Brain microvascular endothelial cell (primary cell): ENCODE data around the gene MARCHF4.

Experiments used
- DNase-seq: peaks from one replicate; pipeline ENCODE4 v3.0.0-alpha.2; 2020
- H3K27ac ChIP-seq: fragments of 250-450 bp; sonication (Bioruptor Pico); 2 replicates; pipeline ENCODE4 v1.5.1; 2020; ENCODE audit warnings: mild to moderate bottlenecking, moderate library complexity
- H3K27me3 ChIP-seq: fragments of 250-450 bp; sonication (Bioruptor Pico); replicated peaks from 2 replicates; pipeline ENCODE4 v1.5.1; 2020; ENCODE audit warnings: mild to moderate bottlenecking
- H3K36me3 ChIP-seq: fragments of 250-450 bp; sonication (Bioruptor Pico); replicated peaks from 2 replicates; pipeline ENCODE4 v1.5.1; 2020; ENCODE audit warnings: mild to moderate bottlenecking
- H3K4me3 ChIP-seq: 2 replicates; pipeline ENCODE4 v1.5.1; 2011; ENCODE audit warnings: low read depth, mild to moderate bottlenecking, control low read depth, low read length, moderate library complexity
- in situ Hi-C: cut with HindIII; loops from 2 replicates; pipeline ENCODE4 v1.10.0; 2017; ENCODE audit warnings: low sequenced_read_pairs, low pct_ligation_motif_present
- TF ChIP-seq, protein P1 (sequence below): IDR thresholded peaks from 2 replicates; pipeline ENCODE4 v1.5.1; 2011; ENCODE audit warnings: low read depth, mild to moderate bottlenecking, moderate library complexity, low read length, control low read depth, inconsistent platforms; ENCODE audit errors: missing control alignments

The MARCHF4 gene

DNA sequence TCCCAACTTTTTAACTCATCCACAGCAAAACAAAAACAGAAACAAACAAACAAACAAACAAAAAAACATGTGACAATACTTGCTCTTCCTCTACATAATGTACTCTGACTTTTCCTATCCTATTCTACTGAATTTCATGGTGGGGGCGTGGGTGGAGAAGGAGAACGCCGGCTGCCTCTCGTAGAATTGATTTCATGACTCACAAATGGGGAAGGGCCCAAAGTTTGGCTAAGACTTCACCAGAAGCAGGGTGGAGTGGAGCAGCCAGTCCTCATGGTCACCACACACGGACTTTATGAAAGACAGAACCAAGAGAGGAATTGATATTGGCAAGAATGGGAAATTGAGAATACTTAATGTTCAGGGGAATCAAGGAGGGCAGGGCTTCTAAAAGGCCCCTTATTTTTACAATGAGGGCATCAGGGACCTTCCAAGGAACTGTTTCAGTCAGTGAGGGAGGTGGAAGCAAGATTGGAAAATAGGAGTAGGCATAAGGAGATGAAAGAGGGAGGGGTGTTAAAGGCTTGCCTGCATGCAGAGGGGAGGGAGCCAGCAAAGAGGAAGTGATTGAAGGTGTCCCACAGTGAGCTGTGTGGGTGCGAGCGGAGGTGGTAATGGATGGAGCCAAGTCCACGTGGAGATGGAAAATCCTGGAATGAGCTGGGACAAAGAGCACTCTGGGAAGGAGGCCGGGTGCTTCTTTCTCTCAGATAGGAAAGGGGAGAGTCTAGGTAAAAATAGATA, 27.9 kb downstream of the MARCHF4 start:
- no peak overlapping the region for H3K27ac ChIP-seq
- in situ Hi-C loops, result no loop called here
- TF ChIP-seq, protein P1, sequence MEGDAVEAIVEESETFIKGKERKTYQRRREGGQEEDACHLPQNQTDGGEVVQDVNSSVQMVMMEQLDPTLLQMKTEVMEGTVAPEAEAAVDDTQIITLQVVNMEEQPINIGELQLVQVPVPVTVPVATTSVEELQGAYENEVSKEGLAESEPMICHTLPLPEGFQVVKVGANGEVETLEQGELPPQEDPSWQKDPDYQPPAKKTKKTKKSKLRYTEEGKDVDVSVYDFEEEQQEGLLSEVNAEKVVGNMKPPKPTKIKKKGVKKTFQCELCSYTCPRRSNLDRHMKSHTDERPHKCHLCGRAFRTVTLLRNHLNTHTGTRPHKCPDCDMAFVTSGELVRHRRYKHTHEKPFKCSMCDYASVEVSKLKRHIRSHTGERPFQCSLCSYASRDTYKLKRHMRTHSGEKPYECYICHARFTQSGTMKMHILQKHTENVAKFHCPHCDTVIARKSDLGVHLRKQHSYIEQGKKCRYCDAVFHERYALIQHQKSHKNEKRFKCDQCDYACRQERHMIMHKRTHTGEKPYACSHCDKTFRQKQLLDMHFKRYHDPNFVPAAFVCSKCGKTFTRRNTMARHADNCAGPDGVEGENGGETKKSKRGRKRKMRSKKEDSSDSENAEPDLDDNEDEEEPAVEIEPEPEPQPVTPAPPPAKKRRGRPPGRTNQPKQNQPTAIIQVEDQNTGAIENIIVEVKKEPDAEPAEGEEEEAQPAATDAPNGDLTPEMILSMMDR, result no peak
- no peak for DNase-seq
- no peak overlapping the region for H3K4me3 ChIP-seq
- H3K36me3 ChIP-seq, result no peaks in the 10 kb centered on the region
- H3K27me3 ChIP-seq, result no peaks in the 10 kb centered on the region

DNA sequence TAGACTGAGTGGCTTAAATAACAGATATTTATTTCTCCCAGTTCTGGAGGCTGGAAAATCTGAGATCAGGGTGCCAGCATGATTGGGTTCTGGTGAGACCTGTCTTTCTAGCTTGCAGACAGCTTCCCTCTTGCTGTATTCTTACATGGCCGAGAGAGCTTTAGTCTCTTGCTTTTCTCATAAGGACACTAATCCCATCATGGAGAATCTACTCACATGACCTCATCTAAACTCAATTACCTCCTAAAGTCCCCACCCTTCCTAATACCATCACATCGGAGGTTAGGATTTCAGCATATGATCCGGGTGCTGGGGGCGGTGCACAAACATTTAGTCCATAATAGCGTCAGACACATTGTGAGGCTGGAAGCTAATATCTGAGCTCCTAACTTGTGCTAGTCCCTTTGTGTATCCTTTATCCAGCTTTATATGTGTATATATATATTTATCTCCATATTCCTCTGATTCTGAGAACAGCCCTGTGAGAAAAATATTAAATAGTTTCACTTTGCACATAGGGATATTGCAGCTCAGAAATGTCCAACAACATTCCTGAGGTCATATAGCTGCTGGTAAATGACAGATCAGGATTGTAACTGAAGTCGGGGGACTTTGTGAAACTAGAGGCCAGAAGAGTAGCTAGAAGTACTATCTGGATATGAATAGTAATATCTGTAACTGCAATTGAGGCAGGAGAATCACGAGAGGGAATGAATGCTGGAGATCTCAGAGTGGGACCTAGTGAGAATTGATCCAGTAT, 28.9 kb downstream of the MARCHF4 start:
- Histone ChIP-seq H3K27me3 (no peaks in the 10 kb centered on the region), H3K36me3 (no peaks in the 10 kb centered on the region), H3K27ac (peak overlapping the region; percentile 3), H3K4me3 (no peak overlapping the region)
- in situ Hi-C loops, result no loop called here
- TF ChIP-seq, protein P1, result no peak
- DNase-seq, result peak; percentile 32

DNA sequence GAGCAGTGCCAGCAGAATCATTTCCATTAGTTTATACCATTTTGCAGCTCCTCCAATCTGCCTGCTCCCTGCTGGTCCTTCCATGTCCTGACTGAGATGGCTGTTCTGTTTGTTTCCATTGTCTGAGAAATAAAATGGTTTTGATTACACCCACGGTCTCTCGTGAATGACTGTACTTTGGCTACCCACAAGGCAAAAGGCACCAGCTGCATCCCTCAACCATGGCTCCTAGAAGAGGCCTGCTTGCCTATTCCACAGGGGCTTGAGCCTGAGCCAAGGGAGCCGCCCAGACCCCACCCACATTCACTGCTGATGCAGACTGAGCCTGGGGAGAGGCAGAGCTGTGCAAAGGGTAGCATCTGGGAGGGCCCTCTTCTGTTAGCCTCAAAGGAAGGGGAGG, 31.2 kb downstream of the MARCHF4 start:
- H3K27ac ChIP-seq, result no peak overlapping the region
- no peaks in the 10 kb centered on the region for H3K36me3 ChIP-seq
- TF ChIP-seq, protein P1, result no peak
- no peak overlapping the region for H3K4me3 ChIP-seq
- DNase-seq, result no peak
- no peaks in the 10 kb centered on the region for H3K27me3 ChIP-seq
- in situ Hi-C loops, result no loop called here

DNA sequence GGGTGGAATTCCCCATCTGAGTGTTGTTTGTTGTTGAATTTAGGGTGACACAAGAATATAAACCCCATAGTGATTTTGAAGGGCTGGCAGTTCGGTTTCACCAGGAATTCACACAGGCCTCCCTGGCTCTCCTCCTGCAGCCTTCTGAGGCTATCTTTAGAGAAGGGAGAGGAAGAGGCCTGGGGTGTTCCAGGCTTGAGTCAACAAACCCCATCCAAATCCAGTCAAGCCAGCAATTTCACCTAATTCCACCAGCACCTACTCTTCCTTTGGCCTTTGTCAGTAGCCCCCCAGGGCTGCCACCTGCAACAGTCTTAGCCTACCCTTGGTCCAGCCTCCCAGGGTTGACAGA, 32.0 kb downstream of the MARCHF4 start:
- DNase-seq, result no peak
- Histone ChIP-seq H3K27ac (peak overlapping the region; percentile 30), H3K36me3 (no peaks in the 10 kb centered on the region), H3K4me3 (no peak overlapping the region), H3K27me3 (no peaks in the 10 kb centered on the region)
- TF ChIP-seq, protein P1, result no peak
- in situ Hi-C loops, result no loop called here

DNA sequence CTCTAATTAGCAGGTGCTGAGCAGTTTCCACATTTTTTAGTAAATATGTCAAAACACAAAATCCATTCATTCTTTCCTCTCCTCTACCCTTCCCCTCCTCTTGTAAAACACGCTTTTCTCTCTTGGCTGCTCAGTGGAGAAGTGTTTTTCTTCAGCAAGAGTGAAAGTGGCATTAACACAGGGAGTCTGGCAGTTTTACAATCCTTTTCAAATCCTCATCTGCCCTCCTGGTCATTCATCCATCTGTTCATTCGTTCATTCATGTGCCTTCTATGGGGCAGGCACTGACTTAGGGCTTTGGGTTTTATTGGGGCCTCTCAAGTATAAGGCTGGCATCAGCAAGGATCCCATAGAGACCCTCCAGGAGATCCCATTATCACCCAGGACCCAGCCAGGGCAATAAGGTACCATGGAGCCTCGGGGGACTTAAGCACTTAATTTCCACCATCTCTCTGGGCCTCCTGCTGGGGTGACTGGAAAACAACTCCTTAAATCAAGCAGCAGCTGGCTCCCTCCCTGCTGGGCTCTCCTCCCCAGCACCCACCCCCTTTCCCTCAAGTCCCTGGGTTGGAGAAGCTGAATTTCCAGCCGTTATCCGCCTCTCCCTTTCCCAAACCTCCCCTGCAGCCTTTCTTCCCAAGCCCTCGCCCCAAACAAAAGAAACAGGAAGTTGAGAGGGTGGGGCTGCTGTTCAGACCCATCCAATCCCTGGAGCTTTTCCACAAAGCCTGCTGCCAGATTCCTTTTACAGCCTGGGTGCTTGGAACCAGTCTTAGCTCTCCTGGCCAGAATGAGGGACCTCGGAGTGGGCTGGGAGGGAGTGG, 32.6 kb downstream of the MARCHF4 start:
- Histone ChIP-seq H3K36me3 (no peaks in the 10 kb centered on the region), H3K27me3 (no peaks in the 10 kb centered on the region), H3K4me3 (no peak overlapping the region), H3K27ac (peak overlapping the region; percentile 30)
- TF ChIP-seq, protein P1, result peak; percentile 32
- in situ Hi-C loops, result no loop called here
- no peak for DNase-seq
